Effector CD4-positive, alpha-beta T cell (primary cell): ENCODE results near the gene ZCCHC12. TPM values are rescaled to one million over a fixed set of nuclear protein-coding genes. Genes with fewer than 3 reads are reported as not detected.
"Not testable (repeated sequence)": the region's sequence is repeated elsewhere in the genome, so short reads cannot be mapped to it uniquely, and the experiment has no call there.

Source experiments
- DNase-seq: peaks from one replicate; pipeline ENCODE4 v3.0.0-alpha.2; 2020
- total RNA-seq: gene quantifications from one replicate; lab custom pipeline; 2026; lab: John Stamatoyannopoulos, UW

Gene ZCCHC12
- total RNA-seq = not detected

GRCh38 chrX:118823263-118824172, at the start of gene ZCCHC12:
Gene ZCCHC12 (plus strand): TSS chrX:118823824. CDS start chrX:118825245, 1,421 bp downstream.
- DNase-seq = peak; percentile 10

GRCh38 chrX:118779581-118779980, 44.0 kb upstream of the ZCCHC12 start:
- no peak for DNase-seq

DNA sequence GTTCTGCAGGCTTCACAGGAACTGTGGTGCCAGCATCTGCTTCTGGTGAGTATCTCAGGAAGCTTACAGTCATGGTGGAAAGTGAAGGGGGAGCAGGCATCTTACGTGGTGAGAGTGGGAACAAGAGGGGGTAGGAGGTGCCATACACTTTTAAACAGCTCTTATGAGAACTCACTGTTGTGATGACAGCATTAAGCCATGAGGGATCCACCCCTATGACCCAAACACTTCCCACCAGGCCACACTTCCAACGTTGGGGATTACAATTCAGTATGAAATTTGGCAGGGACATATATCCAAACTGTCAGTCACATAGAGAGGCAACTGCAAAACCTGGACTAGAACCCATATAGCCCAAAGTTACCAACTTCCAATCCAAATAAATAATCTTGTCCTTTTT, 43.1 kb upstream of the ZCCHC12 start:
- no peak for DNase-seq

GRCh38 chrX:118780911-118781310, 42.7 kb upstream of the ZCCHC12 start:
- no peak for DNase-seq

DNA sequence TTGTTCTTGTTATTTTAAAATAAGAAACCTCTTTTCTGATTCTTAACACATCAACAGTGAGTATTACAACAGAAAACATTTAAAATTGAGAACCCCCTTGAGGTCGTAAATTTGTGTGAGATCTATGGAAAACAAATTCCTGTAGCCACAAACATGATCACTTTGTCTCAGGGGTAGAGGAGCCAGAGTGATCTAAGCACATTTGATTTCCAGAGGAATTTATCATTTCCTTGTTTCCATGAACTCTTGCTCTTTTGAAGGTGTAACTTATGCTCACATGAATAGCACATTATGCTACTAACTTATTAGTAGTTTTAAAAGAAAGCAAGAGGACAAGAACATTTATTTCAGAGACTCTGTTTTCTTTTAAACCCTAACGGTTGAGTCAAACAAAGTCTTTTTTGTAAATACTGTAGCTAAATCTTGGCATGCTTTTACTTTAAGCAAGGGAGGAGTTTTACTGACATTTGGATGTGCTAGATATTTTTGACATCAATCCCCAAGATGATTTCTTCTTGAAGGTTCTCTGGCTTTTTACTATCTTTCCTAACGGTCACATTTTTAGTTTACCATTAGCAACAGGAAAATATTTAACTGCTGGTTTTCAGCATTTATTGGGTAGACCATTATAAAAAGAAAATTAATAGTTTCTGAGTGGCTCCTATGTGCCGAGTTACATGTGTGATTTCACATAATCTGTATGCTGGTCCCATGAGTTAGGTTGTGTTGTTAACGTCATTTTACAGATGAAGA, 27.9 kb upstream of the ZCCHC12 start:
- DNase-seq = no peak

GRCh38 chrX:118802857-118803256, 20.8 kb upstream of the ZCCHC12 start:
- no peak for DNase-seq

DNA sequence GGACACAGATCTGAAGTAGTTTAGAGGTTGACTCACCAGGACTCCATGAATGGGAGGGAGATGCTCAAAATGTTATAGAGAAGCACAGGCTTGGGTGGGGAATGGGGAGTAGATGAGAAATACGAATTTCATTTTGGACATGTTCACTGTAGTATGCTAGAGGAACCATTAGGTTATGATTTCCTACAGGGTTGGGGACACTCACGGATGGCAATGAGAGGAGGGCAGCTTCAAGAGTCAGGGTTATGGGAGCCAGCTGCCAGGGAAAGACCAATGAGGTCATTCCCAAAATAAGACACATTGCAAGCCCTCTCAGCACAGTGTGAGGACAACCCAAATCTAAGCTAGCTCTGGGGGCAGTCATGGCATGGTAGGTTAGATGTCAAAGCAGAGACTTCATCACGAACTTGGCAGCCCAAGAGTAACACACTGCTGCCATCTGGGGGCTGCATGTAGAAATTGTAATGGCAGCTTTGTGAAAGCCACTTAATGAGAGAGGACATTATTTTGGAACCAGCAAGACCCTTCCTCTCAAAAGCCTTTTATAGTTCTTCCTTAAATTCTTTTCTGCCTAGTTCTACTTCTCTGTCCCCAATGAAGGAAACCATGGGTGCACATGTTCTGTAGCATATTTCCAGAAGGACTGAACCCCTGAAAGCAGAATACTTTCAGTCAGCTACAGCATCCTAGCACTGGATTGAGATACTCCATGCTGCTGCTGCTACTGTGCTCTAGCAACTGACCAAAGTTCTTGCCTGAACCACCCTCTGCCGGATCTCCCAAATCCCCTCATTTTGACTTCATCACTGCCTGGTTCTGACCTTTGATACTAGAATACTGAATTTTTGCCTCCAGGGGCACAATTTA, 16.2 kb upstream of the ZCCHC12 start:
- peak; percentile 10 for DNase-seq

DNA sequence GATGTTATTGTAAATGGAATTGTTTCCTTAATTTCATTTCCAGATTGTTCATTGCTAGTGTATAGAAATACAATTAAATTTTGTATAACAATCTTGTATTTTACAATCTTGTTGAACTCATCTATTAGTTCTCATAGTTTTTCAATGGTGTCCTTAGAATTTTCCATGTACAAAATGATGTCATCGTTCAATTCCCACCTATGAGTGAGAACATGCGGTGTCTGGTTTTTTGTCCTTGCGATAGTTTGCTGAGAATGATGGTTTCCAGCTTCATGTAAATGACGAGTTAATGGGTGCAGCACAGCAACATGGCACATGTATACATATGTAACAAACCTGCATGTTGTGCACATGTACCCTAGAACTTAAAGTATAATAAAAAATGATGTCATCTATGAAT, 6.4 kb upstream of the ZCCHC12 start:
- DNase-seq = not testable (repeated sequence)

DNA sequence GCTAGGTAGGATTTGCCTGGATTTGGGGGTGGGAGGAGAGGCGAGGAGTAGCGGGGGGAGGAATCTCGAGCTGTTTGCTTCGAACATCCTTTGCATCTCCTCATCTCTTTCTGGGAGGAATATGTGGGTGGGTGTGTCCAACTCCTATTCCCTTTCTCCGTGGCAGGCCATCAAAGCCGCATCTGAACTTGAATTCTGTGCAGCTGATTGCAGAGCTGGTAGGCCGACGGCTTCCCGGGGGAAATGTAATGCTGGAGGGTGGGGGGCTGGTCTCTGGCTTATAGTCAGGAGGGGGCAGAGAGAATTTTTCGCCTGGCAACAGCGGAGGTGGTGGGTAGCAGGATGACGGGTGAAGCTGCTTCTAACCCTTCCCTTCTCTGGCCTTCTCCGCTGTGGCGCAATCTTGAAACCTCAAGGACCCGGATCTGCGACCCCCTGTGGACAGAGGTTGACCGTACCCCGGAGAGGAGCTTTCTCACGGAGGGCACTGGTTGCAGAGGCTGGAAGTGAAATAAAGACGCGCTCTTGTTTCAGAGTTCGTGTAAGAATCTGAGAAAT, 628 bp downstream of the ZCCHC12 start:
- DNase-seq = no peak

DNA sequence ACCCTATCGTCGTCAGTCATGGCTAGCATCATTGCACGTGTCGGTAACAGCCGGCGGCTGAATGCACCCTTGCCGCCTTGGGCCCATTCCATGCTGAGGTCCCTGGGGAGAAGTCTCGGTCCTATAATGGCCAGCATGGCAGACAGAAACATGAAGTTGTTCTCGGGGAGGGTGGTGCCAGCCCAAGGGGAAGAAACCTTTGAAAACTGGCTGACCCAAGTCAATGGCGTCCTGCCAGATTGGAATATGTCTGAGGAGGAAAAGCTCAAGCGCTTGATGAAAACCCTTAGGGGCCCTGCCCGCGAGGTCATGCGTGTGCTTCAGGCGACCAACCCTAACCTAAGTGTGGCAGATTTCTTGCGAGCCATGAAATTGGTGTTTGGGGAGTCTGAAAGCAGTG, 1.6 kb downstream of the ZCCHC12 start:
- DNase-seq = no peak

DNA sequence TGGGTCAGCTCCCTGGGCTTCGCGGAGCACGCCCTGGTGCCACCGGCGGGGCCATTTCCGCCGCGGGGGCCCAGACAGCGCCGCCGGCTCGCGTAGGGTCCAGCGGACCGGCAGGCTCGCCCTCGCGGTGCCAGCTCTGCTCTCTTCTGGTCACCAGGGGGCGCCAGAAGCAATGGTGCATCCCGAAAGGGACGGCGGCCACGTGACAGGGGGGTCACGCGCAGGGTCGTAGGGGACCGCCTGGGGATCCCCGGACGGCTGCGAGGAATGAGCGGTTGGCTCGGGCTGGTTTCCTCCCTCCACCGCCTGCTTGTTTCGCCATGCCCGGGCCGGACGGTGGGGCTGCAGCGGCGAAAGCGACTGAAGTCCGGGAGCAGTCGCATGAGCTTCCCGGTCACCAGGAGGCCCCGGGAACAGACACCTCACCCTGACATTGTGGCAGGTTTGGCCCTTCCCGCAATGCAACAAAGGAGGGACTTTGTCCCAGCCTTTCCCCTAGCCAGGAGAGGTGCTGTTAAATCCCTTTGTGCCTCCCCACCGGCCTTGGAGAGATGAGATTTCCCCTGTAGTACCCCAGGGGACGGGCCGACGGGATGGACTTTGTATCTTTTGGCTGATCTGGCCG, 15.8 kb downstream of the ZCCHC12 start:
- peak; percentile 43 for DNase-seq

DNA sequence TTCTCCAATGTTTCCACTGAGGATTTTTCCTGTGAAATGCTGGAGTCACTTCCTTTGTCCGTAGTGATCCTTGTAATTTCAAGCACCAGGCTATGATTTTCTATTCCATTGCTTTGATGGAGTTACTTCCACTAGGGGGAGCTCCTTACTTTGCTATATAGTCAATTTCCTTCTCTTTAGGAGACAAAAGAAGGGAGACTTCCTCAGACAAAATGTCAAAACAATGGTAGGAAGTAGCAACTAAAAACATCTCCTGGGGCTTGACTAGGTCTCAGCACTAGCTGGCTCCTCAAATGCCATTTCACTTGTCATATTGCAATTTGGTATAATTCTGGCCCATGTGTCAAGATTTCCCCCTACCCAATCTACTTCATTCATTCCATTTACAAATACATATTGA, 24.1 kb downstream of the ZCCHC12 start:
- no peak for DNase-seq

- no peak for DNase-seq
Observed at GRCh38 chrX:118853596-118853995, 30.0 kb downstream of the ZCCHC12 start.

GRCh38 chrX:118855681-118856310, 32.2 kb downstream of the ZCCHC12 start:
- no peak for DNase-seq

GRCh38 chrX:118857006-118857405, 33.4 kb downstream of the ZCCHC12 start:
- DNase-seq = no peak

GRCh38 chrX:118861338-118861737, 37.7 kb downstream of the ZCCHC12 start:
- no peak for DNase-seq

GRCh38 chrX:118862091-118862490, 38.5 kb downstream of the ZCCHC12 start:
- no peak for DNase-seq

GRCh38 chrX:118862979-118863378, 39.4 kb downstream of the ZCCHC12 start:
- no peak for DNase-seq

DNA sequence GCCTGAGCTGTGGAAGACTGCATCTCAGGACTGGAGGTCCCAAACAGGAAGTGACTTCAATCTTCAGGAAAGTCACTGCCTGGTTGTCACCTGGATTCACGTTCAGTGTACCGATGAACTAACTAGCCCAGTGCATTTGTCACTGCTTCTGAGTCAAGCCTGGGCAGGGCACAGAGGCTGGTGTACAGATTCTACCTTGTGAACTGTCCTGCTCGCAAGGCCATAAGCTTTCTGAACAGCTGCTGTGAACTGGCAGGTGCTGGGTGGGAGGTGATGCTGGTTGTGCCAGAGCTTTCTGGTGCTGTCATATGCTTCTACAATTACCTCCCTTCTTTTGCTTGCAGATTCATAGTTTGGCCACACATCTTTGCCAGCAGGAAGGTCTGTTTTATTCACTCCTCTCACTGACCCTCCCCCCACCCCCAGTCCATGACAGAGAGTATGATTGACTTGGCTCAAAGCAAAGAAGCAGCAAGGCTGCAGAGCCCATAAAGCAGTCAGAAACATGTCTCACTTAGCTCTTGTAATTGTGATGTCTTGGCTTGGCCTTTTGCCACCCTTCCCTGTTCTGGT, 40.5 kb downstream of the ZCCHC12 start:
- no peak for DNase-seq

GRCh38 chrX:118865231-118865630, 41.6 kb downstream of the ZCCHC12 start:
- no peak for DNase-seq

GRCh38 chrX:118867251-118867650, 43.6 kb downstream of the ZCCHC12 start:
- DNase-seq = no peak
